ENCODE measurements around the gene CCDC148. TPM values are rescaled to one million over a fixed set of nuclear protein-coding genes. Genes with fewer than 3 reads are reported as not detected.

The CCDC148 gene
- total and polyA plus RNA-seq, 2 experiments from 2014 or later = 0.64 to 0.86 TPM

DNA sequence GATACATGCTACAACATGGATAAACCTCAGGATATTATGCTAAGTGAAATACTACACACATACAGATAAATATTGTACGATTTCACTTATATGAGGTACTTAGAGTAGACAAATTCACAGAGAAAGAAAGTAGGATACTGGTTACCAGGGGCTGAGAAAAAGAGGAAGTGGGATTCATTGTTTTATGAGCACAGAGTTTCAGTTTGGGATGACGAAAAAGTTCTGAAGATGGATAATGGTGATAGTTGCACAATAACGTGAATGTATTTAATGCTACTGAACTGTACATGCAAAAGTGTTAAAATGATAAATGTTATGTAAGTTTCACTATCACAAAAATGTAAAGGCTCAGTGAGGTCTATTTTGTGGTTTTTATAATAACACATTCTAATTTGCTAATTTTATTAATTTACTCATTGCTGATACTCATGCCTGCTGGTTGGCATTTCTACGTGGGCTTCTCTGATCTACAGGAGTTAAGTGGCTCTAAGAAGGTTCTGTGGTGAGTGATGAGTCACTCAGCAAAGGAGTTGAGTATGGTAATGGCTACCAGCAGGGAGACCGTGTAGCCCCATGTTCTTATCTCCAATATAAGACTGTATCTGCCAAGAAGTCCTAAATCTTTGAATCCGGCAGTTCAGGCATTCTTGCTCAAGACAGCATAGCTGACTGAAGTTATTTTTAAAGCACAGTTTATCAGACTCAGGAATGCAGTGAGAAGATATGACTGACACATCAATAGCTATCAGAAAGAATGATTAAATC is 313.8 kb downstream of the CCDC148 start:
- H3F3A ChIP-seq (ENCODE audit: insufficient read depth) = no peaks in the 10 kb centered on the region
- no peak overlapping the region for H3K9ac ChIP-seq
- in situ Hi-C loops (cut with MboI) = no loop called here
- DNase-seq = no peak
- no peaks in the 10 kb centered on the region for H3K27me3 ChIP-seq (replicated peaks; ENCODE audit: insufficient read depth)
- H3K79me2 ChIP-seq (ENCODE audit: insufficient read depth) = no peaks in the 10 kb centered on the region
- H4K20me1 ChIP-seq (ENCODE audit: insufficient read depth) = no peaks in the 10 kb centered on the region
- TF ChIP-seq EZH2phosphoT487 (IDR thresholded peaks at IDR 0.05; ENCODE audit: insufficient read depth, low read depth) (no peak), EZH2 (IDR thresholded peaks at IDR 0.05; ENCODE audit: insufficient read depth, poor library complexity, severe bottlenecking) (no peak)
- H3K36me3 ChIP-seq (ENCODE audit: low read depth) = no peaks in the 10 kb centered on the region
- no peak overlapping the region for H3K27ac ChIP-seq
- no peaks in the 10 kb centered on the region for H3K4me1 ChIP-seq (ENCODE audit: insufficient read depth)
- H2AFZ ChIP-seq = no peak overlapping the region
- 54 to 63% methylated on average over 6 of the region's 6 CpGs for WGBS, 2 experiments (ENCODE audit: low coverage in 1 of 2, low lambda C conversion rate in 2 of 2, missing lambda C conversion rate in 2 of 2)
- no peaks in the 10 kb centered on the region for H3K9me3 ChIP-seq (ENCODE audit: low read depth)
- H3K4me2 ChIP-seq (ENCODE audit: unreplicated experiment) = no peak overlapping the region
- H3K4me3 ChIP-seq = no peak overlapping the region
- H3K9me2 ChIP-seq (ENCODE audit: insufficient read depth) = no peaks in the 10 kb centered on the region

DNA sequence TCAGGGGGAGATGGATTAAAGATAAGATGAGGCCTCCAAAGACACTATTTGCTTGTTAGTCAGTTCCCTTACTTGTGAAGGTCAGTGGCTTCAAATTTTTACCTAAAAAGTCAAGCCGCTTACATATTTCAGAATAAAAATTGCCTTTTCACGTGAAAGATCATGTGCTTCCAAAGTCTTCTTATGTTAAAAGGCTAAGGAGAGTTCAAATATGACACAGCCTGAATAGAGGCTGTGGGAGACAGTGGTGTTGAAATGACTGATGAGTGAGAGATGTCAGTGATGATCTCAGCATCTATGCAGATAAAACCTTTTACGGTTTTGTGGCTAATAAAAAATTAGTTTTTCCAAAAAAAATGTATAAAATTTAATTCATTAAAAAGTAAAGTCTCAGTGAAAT is 314.4 kb downstream of the CCDC148 start:
- H3K36me3 ChIP-seq (ENCODE audit: low read depth) = no peaks in the 10 kb centered on the region
- H3K4me2 ChIP-seq (ENCODE audit: unreplicated experiment) = no peak overlapping the region
- H3K27me3 ChIP-seq (replicated peaks; ENCODE audit: insufficient read depth) = no peaks in the 10 kb centered on the region
- H3F3A ChIP-seq (ENCODE audit: insufficient read depth) = no peaks in the 10 kb centered on the region
- H3K27ac ChIP-seq = no peak overlapping the region
- H3K79me2 ChIP-seq (ENCODE audit: insufficient read depth) = no peaks in the 10 kb centered on the region
- in situ Hi-C loops (cut with MboI) = no loop called here
- no peak overlapping the region for H3K9ac ChIP-seq
- DNase-seq = no peak
- H3K9me2 ChIP-seq (ENCODE audit: insufficient read depth) = no peaks in the 10 kb centered on the region
- TF ChIP-seq EZH2 (IDR thresholded peaks at IDR 0.05; ENCODE audit: insufficient read depth, poor library complexity, severe bottlenecking) (no peak), EZH2phosphoT487 (IDR thresholded peaks at IDR 0.05; ENCODE audit: insufficient read depth, low read depth) (no peak)
- no peak overlapping the region for H2AFZ ChIP-seq
- H3K9me3 ChIP-seq (ENCODE audit: low read depth) = no peaks in the 10 kb centered on the region
- WGBS, 2 experiments (ENCODE audit: low coverage in 1 of 2, low lambda C conversion rate in 2 of 2, missing lambda C conversion rate in 2 of 2) = 46 to 50% methylated on average over 3 of the region's 3 CpGs
- H3K4me1 ChIP-seq (ENCODE audit: insufficient read depth) = no peaks in the 10 kb centered on the region
- H3K4me3 ChIP-seq = no peak overlapping the region
- no peaks in the 10 kb centered on the region for H4K20me1 ChIP-seq (ENCODE audit: insufficient read depth)

DNA sequence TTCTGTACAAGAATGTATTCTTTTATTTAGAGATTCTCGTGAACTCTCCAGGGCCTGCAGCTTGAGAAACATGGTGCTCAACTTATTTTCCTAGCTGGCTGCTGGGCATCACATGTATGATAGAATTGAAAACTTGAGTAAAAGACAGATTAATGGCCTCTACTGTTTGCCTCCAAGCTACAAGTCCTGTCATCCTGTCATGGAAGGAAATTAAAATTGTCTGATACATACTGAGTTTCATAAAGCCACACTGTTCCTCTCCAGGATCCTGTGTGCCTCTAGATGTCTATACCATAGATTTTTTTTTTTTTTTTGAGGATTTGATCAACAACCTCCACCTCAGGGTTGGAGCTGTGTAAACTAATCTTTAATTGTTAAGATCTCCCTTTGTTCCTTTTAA is 316.4 kb downstream of the CCDC148 start:
- H3K4me3 ChIP-seq = no peak overlapping the region
- no peaks in the 10 kb centered on the region for H3K27me3 ChIP-seq (replicated peaks; ENCODE audit: insufficient read depth)
- H3F3A ChIP-seq (ENCODE audit: insufficient read depth) = no peaks in the 10 kb centered on the region
- H3K27ac ChIP-seq = no peak overlapping the region
- TF ChIP-seq EZH2 (IDR thresholded peaks at IDR 0.05; ENCODE audit: insufficient read depth, poor library complexity, severe bottlenecking) (no peak), EZH2phosphoT487 (IDR thresholded peaks at IDR 0.05; ENCODE audit: insufficient read depth, low read depth) (no peak)
- H3K4me1 ChIP-seq (ENCODE audit: insufficient read depth) = no peaks in the 10 kb centered on the region
- H4K20me1 ChIP-seq (ENCODE audit: insufficient read depth) = no peaks in the 10 kb centered on the region
- H3K9ac ChIP-seq = no peak overlapping the region
- no peak overlapping the region for H2AFZ ChIP-seq
- H3K9me2 ChIP-seq (ENCODE audit: insufficient read depth) = no peaks in the 10 kb centered on the region
- no peaks in the 10 kb centered on the region for H3K9me3 ChIP-seq (ENCODE audit: low read depth)
- 44 to 48% methylated on average over 1 of the region's 1 CpG for WGBS, 2 experiments (ENCODE audit: low coverage in 1 of 2, low lambda C conversion rate in 2 of 2, missing lambda C conversion rate in 2 of 2)
- in situ Hi-C loops (cut with MboI) = no loop called here
- no peak for DNase-seq
- H3K79me2 ChIP-seq (ENCODE audit: insufficient read depth) = no peaks in the 10 kb centered on the region
- H3K4me2 ChIP-seq (ENCODE audit: unreplicated experiment) = no peak overlapping the region
- no peaks in the 10 kb centered on the region for H3K36me3 ChIP-seq (ENCODE audit: low read depth)

DNA sequence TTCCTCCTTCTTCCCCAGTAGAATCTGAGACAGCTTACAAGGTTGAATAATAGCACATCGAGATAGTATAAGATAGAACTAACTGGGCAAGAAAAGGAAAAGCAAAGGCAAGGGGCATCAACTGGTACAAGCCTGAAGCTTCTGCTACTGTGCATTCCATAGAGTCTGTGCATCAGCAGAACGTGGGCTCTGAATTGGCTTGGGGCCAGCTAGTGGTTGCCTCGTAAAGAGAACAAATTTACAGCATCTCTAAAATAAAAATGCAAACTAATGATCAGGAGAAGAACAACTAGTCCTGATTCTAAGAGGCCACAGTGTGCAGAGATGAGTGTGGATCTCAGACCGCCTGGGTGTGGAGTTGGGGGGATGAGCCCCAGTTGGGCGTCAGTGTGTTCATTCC is 318.3 kb downstream of the CCDC148 start:
- Histone ChIP-seq H3K9me2 (ENCODE audit: insufficient read depth) (no peaks in the 10 kb centered on the region), H3K27me3 (replicated peaks; ENCODE audit: insufficient read depth) (no peaks in the 10 kb centered on the region), H3K36me3 (ENCODE audit: low read depth) (no peaks in the 10 kb centered on the region), H3K27ac (no peak overlapping the region), H3K9ac (no peak overlapping the region), H3K9me3 (ENCODE audit: low read depth) (no peaks in the 10 kb centered on the region), H3K4me3 (no peak overlapping the region), H3K4me2 (ENCODE audit: unreplicated experiment) (no peak overlapping the region), H3K4me1 (ENCODE audit: insufficient read depth) (no peaks in the 10 kb centered on the region), H3K79me2 (ENCODE audit: insufficient read depth) (no peaks in the 10 kb centered on the region), H3F3A (ENCODE audit: insufficient read depth) (no peaks in the 10 kb centered on the region), H4K20me1 (ENCODE audit: insufficient read depth) (no peaks in the 10 kb centered on the region), H2AFZ (no peak overlapping the region)
- in situ Hi-C loops (cut with MboI) = no loop called here
- 36 to 45% methylated on average over 5 of the region's 5 CpGs for WGBS, 2 experiments (ENCODE audit: low coverage in 1 of 2, low lambda C conversion rate in 2 of 2, missing lambda C conversion rate in 2 of 2)
- DNase-seq = no peak
- TF ChIP-seq EZH2phosphoT487 (IDR thresholded peaks at IDR 0.05; ENCODE audit: insufficient read depth, low read depth) (no peak), EZH2 (IDR thresholded peaks at IDR 0.05; ENCODE audit: insufficient read depth, poor library complexity, severe bottlenecking) (no peak)

All from GM23248 (cell line).